HG03135 (cell line): ENCODE data around the gene RMND5A.

Source experiments
- ATAC-seq: cut with Tn5 transposase; IDR thresholded peaks from one replicate; pipeline ENCODE4 v1.9.1; 2021; ENCODE audit warnings: mild to moderate bottlenecking, moderate library complexity; ENCODE audit not compliant: unreplicated experiment

RMND5A gene

GRCh38 chr2:86825693-86826381, 105.7 kb downstream of the RMND5A start:
- no peak for ATAC-seq

GRCh38 chr2:86826951-86827350, 106.9 kb downstream of the RMND5A start:
- ATAC-seq, result no peak
